GM12878 (cell line): Measurements from ENCODE around the gene FBXO8.

ENCODE experiments used
- CTCF ChIP-seq, 3 experiments: IDR thresholded peaks in 2 of 3; conservative IDR thresholded peaks in 1 of 3; 2 replicates each; pipeline ENCODE4 v1.5.1; 2011; ENCODE audit warnings: low read depth in 3 of 3, low read length in 3 of 3, mild to moderate bottlenecking in 3 of 3, control low read depth in 2 of 3, moderate library complexity in 2 of 3, inconsistent platforms in 1 of 3, mixed read lengths in 1 of 3; ENCODE audit not compliant: control insufficient read depth in 2 of 3, insufficient read depth in 1 of 3; ENCODE audit errors: extremely low read depth in 1 of 3
- TCF12 ChIP-seq: IDR thresholded peaks from 2 replicates; pipeline ENCODE4 v1.6.1; 2011; ENCODE audit warnings: low read depth, mild to moderate bottlenecking, low read length
- YY1 ChIP-seq: IDR thresholded peaks from 2 replicates; pipeline ENCODE4 v1.6.1; 2011; ENCODE audit warnings: low read depth, mild to moderate bottlenecking, low read length

- TF ChIP-seq YY1 (no peak), CTCF (IDR thresholded peaks at IDR 0.05 in 2 of 3, conservative IDR thresholded peaks at IDR 0.05 in 1 of 3; ENCODE audit: control insufficient read depth in 2 of 3, extremely low read depth in 1 of 3, insufficient read depth in 1 of 3, low read depth in 3 of 3, low read length in 3 of 3) (no peak), TCF12 (no peak)
Observed at GRCh38 chr4:174260099-174260498, 23.4 kb downstream of the FBXO8 start.
